Measurements from ENCODE around the gene TMEM178B.

The TMEM178B gene

DNA sequence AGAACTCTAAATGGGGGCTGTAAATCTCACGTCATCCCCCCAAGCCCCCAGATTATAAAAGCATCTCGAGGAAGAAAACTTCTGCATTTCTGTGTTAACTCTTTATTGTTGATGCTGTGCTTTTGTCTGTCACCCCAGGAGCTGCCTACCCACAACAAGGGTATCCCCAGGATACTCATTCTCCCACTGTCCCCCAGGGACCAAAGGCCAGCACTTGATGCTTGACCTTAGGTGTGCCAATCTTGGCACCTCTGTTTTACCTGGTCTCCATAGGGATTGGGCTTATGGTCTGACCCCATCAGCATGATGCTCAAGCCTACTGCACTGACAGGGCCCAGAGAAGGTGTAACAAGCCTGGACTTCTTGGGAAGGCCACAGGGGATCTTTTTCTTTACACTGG, 251.4 kb downstream of the TMEM178B start:
- H3K9me3 ChIP-seq (ENCODE audit: control insufficient read depth, insufficient read depth, low read depth, low read length), result no peaks in the 10 kb centered on the region
- no peak overlapping the region for H3K27ac ChIP-seq (ENCODE audit: extremely low read depth, low read depth, low read length)
- ChIA-PET POLR2A (no interaction called here), CTCF (interaction anchor here (0.6 kb wide), 1 partner anchor 157 kb away, joined by 3 read pairs; no protein-coding TSS in a partner anchor)
- no peak for TF ChIP-seq YY2 (tag by site-specific recombination; IDR thresholded peaks at IDR 0.05)
- TF ChIP-seq, protein P1, sequence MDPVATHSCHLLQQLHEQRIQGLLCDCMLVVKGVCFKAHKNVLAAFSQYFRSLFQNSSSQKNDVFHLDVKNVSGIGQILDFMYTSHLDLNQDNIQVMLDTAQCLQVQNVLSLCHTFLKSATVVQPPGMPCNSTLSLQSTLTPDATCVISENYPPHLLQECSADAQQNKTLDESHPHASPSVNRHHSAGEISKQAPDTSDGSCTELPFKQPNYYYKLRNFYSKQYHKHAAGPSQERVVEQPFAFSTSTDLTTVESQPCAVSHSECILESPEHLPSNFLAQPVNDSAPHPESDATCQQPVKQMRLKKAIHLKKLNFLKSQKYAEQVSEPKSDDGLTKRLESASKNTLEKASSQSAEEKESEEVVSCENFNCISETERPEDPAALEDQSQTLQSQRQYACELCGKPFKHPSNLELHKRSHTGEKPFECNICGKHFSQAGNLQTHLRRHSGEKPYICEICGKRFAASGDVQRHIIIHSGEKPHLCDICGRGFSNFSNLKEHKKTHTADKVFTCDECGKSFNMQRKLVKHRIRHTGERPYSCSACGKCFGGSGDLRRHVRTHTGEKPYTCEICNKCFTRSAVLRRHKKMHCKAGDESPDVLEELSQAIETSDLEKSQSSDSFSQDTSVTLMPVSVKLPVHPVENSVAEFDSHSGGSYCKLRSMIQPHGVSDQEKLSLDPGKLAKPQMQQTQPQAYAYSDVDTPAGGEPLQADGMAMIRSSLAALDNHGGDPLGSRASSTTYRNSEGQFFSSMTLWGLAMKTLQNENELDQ (tag by site-specific recombination; IDR thresholded peaks at IDR 0.05; ENCODE audit: low read depth), result no peak
- TF ChIP-seq, protein P2, sequence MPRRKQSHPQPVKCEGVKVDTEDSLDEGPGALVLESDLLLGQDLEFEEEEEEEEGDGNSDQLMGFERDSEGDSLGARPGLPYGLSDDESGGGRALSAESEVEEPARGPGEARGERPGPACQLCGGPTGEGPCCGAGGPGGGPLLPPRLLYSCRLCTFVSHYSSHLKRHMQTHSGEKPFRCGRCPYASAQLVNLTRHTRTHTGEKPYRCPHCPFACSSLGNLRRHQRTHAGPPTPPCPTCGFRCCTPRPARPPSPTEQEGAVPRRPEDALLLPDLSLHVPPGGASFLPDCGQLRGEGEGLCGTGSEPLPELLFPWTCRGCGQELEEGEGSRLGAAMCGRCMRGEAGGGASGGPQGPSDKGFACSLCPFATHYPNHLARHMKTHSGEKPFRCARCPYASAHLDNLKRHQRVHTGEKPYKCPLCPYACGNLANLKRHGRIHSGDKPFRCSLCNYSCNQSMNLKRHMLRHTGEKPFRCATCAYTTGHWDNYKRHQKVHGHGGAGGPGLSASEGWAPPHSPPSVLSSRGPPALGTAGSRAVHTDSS (tag by site-specific recombination; IDR thresholded peaks at IDR 0.05), result no peak
- no peak for TF ChIP-seq ZNF544 (tag by site-specific recombination; IDR thresholded peaks at IDR 0.05)
- TF ChIP-seq ZNF747 (tag by site-specific recombination; IDR thresholded peaks at IDR 0.05), result no peak
- no peak for TF ChIP-seq ZNF510 (tag by site-specific recombination; IDR thresholded peaks at IDR 0.05; ENCODE audit: insufficient replicate concordance)
- TF ChIP-seq, protein P3, sequence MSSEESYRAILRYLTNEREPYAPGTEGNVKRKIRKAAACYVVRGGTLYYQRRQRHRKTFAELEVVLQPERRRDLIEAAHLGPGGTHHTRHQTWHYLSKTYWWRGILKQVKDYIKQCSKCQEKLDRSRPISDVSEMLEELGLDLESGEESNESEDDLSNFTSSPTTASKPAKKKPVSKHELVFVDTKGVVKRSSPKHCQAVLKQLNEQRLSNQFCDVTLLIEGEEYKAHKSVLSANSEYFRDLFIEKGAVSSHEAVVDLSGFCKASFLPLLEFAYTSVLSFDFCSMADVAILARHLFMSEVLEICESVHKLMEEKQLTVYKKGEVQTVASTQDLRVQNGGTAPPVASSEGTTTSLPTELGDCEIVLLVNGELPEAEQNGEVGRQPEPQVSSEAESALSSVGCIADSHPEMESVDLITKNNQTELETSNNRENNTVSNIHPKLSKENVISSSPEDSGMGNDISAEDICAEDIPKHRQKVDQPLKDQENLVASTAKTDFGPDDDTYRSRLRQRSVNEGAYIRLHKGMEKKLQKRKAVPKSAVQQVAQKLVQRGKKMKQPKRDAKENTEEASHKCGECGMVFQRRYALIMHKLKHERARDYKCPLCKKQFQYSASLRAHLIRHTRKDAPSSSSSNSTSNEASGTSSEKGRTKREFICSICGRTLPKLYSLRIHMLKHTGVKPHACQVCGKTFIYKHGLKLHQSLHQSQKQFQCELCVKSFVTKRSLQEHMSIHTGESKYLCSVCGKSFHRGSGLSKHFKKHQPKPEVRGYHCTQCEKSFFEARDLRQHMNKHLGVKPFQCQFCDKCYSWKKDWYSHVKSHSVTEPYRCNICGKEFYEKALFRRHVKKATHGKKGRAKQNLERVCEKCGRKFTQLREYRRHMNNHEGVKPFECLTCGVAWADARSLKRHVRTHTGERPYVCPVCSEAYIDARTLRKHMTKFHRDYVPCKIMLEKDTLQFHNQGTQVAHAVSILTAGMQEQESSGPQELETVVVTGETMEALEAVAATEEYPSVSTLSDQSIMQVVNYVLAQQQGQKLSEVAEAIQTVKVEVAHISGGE (tag by site-specific recombination; conservative IDR thresholded peaks at IDR 0.05; ENCODE audit: low read depth), result no peak
- no peak for TF ChIP-seq HOXA7 (CRISPR knock-in tag; IDR thresholded peaks at IDR 0.05; ENCODE audit: borderline replicate concordance)
- no peak for TF ChIP-seq ZNF239 (tag by site-specific recombination; IDR thresholded peaks at IDR 0.05)
- no peak for TF ChIP-seq MYNN (tag by site-specific recombination; IDR thresholded peaks at IDR 0.05; ENCODE audit: borderline replicate concordance)
- no peak for TF ChIP-seq ZNF211 (tag by site-specific recombination; IDR thresholded peaks at IDR 0.05; ENCODE audit: low read depth)
- TF ChIP-seq REPIN1 (tag by site-specific recombination; IDR thresholded peaks at IDR 0.05; ENCODE audit: low read depth), result no peak
- no peak for TF ChIP-seq ZNF76 (tag by site-specific recombination; IDR thresholded peaks at IDR 0.05; ENCODE audit: borderline replicate concordance, low read depth)
- no peak for TF ChIP-seq RBAK (tag by site-specific recombination; IDR thresholded peaks at IDR 0.05)
- H3K36me3 ChIP-seq (ENCODE audit: control insufficient read depth in 2 of 2, insufficient read depth in 1 of 2, low read length in 2 of 2), result no peaks in the 10 kb centered on the region
- H3K4me1 ChIP-seq (ENCODE audit: control insufficient read depth, insufficient read depth, low read length), result no peaks in the 10 kb centered on the region
- no peak overlapping the region for H3K4me3 ChIP-seq (ENCODE audit: low read depth, low read length)

DNA sequence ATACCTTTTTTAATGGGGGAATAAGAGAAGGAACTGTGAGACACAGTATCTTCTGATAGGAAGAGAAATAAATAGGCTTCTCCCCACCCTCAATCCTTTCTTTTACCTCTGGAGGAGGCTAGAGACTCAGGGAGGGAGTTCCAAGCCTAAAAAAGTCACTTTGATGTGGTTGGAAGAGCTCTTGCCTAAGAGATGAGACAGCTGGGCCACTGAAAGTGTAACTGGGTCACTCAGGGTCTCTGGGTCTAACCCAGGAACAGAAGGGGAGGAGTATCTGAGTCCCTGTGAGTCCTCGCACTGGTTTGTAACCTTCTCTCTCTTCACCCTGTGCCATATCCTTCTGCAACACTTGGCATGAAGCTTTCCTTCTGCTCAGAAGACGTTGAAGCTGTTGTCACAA, 254.4 kb downstream of the TMEM178B start:
- Histone ChIP-seq H3K27ac (ENCODE audit: extremely low read depth, low read depth, low read length) (no peak overlapping the region), H3K4me1 (ENCODE audit: control insufficient read depth, insufficient read depth, low read length) (no peaks in the 10 kb centered on the region), H3K9me3 (ENCODE audit: control insufficient read depth, insufficient read depth, low read depth, low read length) (no peaks in the 10 kb centered on the region), H3K36me3 (ENCODE audit: control insufficient read depth in 2 of 2, insufficient read depth in 1 of 2, low read length in 2 of 2) (no peaks in the 10 kb centered on the region), H3K4me3 (ENCODE audit: low read depth, low read length) (no peak overlapping the region)
- TF ChIP-seq ZNF785 (tag by site-specific recombination; IDR thresholded peaks at IDR 0.05) (no peak), TRIM28 (IDR thresholded peaks at IDR 0.05; ENCODE audit: borderline replicate concordance, low read length) (no peak), ZNF302 (tag by site-specific recombination; IDR thresholded peaks at IDR 0.05; ENCODE audit: low read depth) (no peak), ZNF670 (tag by site-specific recombination; IDR thresholded peaks at IDR 0.05; ENCODE audit: low read depth) (no peak), ZFP37 (tag by site-specific recombination; IDR thresholded peaks at IDR 0.05) (no peak), ZNF549 (tag by site-specific recombination; IDR thresholded peaks at IDR 0.05) (no peak), HOXC10 (CRISPR knock-in tag; IDR thresholded peaks at IDR 0.05) (no peak)
- TF ChIP-seq, protein P4, sequence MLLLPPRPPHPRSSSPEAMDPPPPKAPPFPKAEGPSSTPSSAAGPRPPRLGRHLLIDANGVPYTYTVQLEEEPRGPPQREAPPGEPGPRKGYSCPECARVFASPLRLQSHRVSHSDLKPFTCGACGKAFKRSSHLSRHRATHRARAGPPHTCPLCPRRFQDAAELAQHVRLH (tag by site-specific recombination; IDR thresholded peaks at IDR 0.05), result no peak
- TF ChIP-seq, protein P5, sequence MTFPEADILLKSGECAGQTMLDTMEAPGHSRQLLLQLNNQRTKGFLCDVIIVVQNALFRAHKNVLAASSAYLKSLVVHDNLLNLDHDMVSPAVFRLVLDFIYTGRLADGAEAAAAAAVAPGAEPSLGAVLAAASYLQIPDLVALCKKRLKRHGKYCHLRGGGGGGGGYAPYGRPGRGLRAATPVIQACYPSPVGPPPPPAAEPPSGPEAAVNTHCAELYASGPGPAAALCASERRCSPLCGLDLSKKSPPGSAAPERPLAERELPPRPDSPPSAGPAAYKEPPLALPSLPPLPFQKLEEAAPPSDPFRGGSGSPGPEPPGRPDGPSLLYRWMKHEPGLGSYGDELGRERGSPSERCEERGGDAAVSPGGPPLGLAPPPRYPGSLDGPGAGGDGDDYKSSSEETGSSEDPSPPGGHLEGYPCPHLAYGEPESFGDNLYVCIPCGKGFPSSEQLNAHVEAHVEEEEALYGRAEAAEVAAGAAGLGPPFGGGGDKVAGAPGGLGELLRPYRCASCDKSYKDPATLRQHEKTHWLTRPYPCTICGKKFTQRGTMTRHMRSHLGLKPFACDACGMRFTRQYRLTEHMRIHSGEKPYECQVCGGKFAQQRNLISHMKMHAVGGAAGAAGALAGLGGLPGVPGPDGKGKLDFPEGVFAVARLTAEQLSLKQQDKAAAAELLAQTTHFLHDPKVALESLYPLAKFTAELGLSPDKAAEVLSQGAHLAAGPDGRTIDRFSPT (tag by site-specific recombination; IDR thresholded peaks at IDR 0.05), result no peak
- CTCF ChIA-PET, result no interaction called here
- POLR2A ChIA-PET, result no interaction called here
